Measurements from ENCODE around the gene FILIP1. TPM values are rescaled to one million over a fixed set of nuclear protein-coding genes. Genes with fewer than 3 reads are reported as not detected.
A peak's percentile ranks its signal among the peaks of the same experiment; 100 is the strongest.

Gene FILIP1
- total and polyA plus RNA-seq, 2 donors from 2014 or later: 0.80 to 4.6 TPM

DNA sequence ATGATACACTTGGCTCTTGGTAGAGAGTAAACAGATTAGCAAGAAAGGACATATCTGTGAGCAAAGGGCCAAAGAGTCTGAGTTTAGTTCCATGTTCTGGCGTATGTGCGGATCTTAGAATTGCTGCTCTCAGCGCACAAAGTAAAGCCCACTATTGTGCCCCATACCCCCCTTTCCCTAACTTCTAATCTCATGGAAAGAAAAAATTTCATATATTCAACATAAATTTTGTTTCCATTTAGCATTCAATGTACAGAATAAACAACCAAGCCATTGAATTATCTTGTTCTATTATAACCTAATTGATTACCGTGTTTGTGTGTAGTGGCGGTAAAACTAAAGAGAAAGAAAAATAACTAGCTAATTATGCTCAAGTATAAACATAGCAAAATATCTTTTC, 30.5 kb downstream of the FILIP1 start:
- Histone ChIP-seq H3K36me3 (ENCODE audit: control insufficient read depth in 2 of 3, insufficient read depth in 3 of 3, low read length in 3 of 3) (no peaks in the 10 kb centered on the region), H3K4me3 (ENCODE audit: low read length in 3 of 3) (no peak overlapping the region), H3K9me3 (ENCODE audit: control insufficient read depth in 2 of 3, insufficient read depth in 1 of 3, low read length in 3 of 3) (no peaks in the 10 kb centered on the region), H3K27ac (ENCODE audit: low read depth in 2 of 2, low read length in 2 of 2) (no peak overlapping the region), H3K27me3 (ENCODE audit: control insufficient read depth, insufficient read depth, low read length) (no peaks in the 10 kb centered on the region), H3K9ac (ENCODE audit: low read length in 3 of 3) (no peak overlapping the region), H3K4me1 (ENCODE audit: control insufficient read depth in 2 of 3, insufficient read depth in 2 of 3, low read depth in 1 of 3, low read length in 3 of 3) (no peaks in the 10 kb centered on the region)
- no peak for DNase-seq
- TF ChIP-seq CTCF (IDR thresholded peaks at IDR 0.05; ENCODE audit: borderline replicate concordance, extremely low read depth, insufficient read depth): no peak
- intact Hi-C loops (cut with DNase I): no loop called here
- no peak for FAIRE-seq

DNA sequence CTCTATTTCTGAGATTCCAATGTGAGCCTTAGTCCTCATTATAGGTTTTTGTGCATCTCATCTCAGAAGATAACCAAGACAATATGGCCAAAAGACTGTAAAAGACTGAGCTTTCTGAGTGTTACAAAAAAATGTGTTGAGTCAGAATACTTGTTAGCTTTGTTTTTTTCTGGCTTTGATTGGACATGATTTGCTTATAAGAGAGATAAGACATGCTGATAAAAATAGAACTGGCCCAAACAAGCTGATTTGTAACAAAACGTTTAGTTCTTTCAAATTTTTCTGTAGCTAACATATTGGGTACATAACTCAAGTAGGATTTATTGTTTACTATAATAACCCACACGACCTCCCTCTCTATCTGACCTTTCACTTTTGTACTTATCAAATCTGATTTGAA, 32.9 kb downstream of the FILIP1 start:
- H3K27ac ChIP-seq (ENCODE audit: low read depth in 2 of 2, low read length in 2 of 2): no peak overlapping the region
- FAIRE-seq (peak; percentile 19), DNase-seq (peak in 2 of 5 donors; percentile 10 to 29)
- TF ChIP-seq CTCF (IDR thresholded peaks at IDR 0.05; ENCODE audit: borderline replicate concordance, extremely low read depth, insufficient read depth): no peak
- H3K4me1 ChIP-seq (ENCODE audit: control insufficient read depth in 2 of 3, insufficient read depth in 2 of 3, low read depth in 1 of 3, low read length in 3 of 3): no peaks in the 10 kb centered on the region
- no peak overlapping the region for H3K4me3 ChIP-seq (ENCODE audit: low read length in 3 of 3)
- no peaks in the 10 kb centered on the region for H3K27me3 ChIP-seq (ENCODE audit: control insufficient read depth, insufficient read depth, low read length)
- H3K36me3 ChIP-seq (ENCODE audit: control insufficient read depth in 2 of 3, insufficient read depth in 3 of 3, low read length in 3 of 3): no peaks in the 10 kb centered on the region
- H3K9ac ChIP-seq (ENCODE audit: low read length in 3 of 3): no peak overlapping the region
- intact Hi-C loops (cut with DNase I): no loop called here
- H3K9me3 ChIP-seq (ENCODE audit: control insufficient read depth in 2 of 3, insufficient read depth in 1 of 3, low read length in 3 of 3): no peaks in the 10 kb centered on the region

- H3K9ac ChIP-seq (ENCODE audit: low read length in 3 of 3): no peak overlapping the region
- no peaks in the 10 kb centered on the region for H3K4me1 ChIP-seq (ENCODE audit: control insufficient read depth in 2 of 3, insufficient read depth in 2 of 3, low read depth in 1 of 3, low read length in 3 of 3)
- FAIRE-seq (no peak), DNase-seq (no peak)
- H3K27ac ChIP-seq (ENCODE audit: low read depth in 2 of 2, low read length in 2 of 2): no peak overlapping the region
- no peak overlapping the region for H3K4me3 ChIP-seq (ENCODE audit: low read length in 3 of 3)
- no peaks in the 10 kb centered on the region for H3K27me3 ChIP-seq (ENCODE audit: control insufficient read depth, insufficient read depth, low read length)
- intact Hi-C loops (cut with DNase I): no loop called here
- H3K9me3 ChIP-seq (ENCODE audit: control insufficient read depth in 2 of 3, insufficient read depth in 1 of 3, low read length in 3 of 3): no peaks in the 10 kb centered on the region
- no peaks in the 10 kb centered on the region for H3K36me3 ChIP-seq (ENCODE audit: control insufficient read depth in 2 of 3, insufficient read depth in 3 of 3, low read length in 3 of 3)
- TF ChIP-seq CTCF (IDR thresholded peaks at IDR 0.05; ENCODE audit: borderline replicate concordance, extremely low read depth, insufficient read depth): no peak
Measured at GRCh38 chr6:75458895-75459294, 34.7 kb downstream of the FILIP1 start.

DNA sequence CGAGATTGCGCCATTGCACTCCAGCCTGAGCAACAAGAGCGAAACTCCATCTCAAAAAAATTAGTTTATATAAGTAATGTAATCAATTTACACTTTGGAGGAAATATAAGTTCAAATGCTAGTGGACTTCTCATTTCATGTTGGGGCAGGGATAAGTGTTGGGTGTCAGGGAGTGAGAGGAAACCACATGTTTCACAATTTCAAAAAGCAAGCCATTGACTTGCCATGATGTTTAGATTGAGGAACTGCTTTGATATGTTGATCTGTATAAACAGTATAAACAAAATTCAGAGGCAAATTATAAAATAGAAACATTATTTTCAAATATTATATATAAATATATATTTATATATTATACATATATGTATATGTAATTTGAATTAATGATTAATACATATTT, 42.7 kb downstream of the FILIP1 start:
- Histone ChIP-seq H3K27me3 (ENCODE audit: control insufficient read depth, insufficient read depth, low read length) (no peaks in the 10 kb centered on the region), H3K27ac (ENCODE audit: low read depth in 2 of 2, low read length in 2 of 2) (no peak overlapping the region), H3K36me3 (ENCODE audit: control insufficient read depth in 2 of 3, insufficient read depth in 3 of 3, low read length in 3 of 3) (no peaks in the 10 kb centered on the region), H3K4me1 (ENCODE audit: control insufficient read depth in 2 of 3, insufficient read depth in 2 of 3, low read depth in 1 of 3, low read length in 3 of 3) (no peaks in the 10 kb centered on the region), H3K9ac (ENCODE audit: low read length in 3 of 3) (no peak overlapping the region), H3K4me3 (ENCODE audit: low read length in 3 of 3) (no peak overlapping the region), H3K9me3 (ENCODE audit: control insufficient read depth in 2 of 3, insufficient read depth in 1 of 3, low read length in 3 of 3) (no peaks in the 10 kb centered on the region)
- no peak for TF ChIP-seq CTCF (IDR thresholded peaks at IDR 0.05; ENCODE audit: borderline replicate concordance, extremely low read depth, insufficient read depth)
- peak; percentile 92 for FAIRE-seq
- intact Hi-C loops (cut with DNase I): no loop called here
- no peak for DNase-seq

All from kidney (tissue), 14 donors.